Measurements from ENCODE around the gene IL1RAPL2.
"Not testable (repeated sequence)": the region's sequence is repeated elsewhere in the genome, so short reads cannot be mapped to it uniquely, and the experiment has no call there.

Gene IL1RAPL2

DNA sequence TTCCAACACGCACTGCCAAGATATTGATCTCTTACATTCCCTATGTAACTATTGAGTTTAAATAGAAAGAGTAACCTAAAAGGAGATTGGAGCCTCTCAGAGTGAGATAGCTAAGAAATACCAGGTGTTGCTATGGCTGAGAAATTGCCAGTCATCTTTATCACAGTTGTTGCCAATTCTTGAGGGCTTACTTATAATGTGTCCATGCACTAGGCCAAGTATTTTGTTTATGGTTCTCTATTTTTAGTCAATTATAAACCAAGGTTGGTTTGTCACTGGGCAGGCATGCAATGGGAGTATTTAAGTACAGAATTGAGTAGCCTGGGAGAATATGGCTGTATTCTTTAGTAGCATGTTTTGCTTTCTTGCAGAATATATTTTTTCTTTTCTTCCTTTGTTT is 452.9 kb downstream of the IL1RAPL2 start:
- DNase-seq (ENCODE audit: low spot score): no peak

DNA sequence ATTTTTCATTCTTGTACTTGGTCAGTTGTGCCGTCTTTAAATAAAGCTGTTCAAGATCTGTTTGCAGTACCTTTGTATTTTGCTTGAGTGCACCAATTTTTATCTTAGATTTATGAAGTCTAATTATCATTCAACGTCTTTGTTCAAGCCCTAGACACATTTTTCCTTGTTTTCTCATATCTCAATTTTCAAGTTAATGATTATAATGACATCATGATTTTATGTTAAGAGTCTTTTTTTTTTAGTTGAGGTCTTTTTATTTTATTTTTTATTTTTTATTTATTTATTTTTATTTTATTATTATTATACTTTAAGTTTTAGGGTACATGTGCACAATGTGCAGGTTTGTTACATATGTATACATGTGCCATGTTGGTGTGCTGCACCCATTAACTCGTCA is 463.0 kb downstream of the IL1RAPL2 start:
- not testable (repeated sequence) for DNase-seq (ENCODE audit: low spot score)

DNA sequence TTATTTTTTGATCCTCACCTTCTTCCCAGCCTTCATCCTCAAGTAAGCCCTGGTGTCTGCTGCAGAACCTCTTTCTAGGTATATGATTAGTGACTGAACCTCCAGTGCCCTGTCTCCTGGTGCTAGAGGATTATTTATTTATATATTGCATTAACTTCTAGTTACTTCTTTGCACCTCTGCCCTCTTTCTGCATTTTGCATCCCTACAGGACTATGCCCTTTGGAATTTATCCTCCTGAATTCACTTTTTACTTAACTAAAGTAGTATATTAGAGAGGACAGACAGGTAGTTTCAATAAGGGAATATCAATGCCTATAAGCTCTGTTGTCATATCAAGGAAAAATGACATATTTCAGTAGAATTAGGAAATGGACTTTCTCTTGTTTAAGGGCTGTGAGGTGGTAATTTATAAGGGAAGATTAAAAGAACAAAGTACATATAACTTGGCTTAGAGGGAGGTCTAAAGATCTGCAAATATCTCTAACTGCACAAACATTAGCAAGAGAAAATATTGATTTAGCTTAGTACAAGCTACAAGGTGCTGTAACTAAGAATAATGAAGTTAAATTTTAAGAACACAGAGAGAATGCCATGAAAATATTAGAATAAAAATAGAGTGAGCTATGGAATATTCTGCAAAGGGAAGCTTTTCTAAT is 472.8 kb downstream of the IL1RAPL2 start:
- no peak for DNase-seq (ENCODE audit: low spot score)

DNA sequence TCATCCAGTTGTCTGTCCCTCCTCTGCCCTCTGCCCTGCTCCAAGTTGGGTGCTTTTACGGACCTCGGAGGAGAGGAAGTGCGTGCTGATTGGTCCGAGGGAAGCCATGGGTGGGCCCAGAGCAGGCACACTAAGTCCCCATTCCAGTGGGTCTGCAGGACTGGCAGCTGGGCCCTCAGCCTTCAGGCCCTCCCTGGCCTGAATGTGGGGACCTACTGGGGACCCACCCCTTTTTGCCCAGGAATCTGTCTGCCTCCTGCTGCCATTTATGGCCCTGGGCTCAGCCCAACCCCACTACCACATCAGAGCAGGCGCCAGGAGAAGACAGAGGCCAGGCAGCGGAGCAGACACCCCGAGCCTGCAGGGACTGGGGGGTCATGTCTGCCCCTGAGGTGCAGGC is 484.9 kb downstream of the IL1RAPL2 start:
- DNase-seq (ENCODE audit: low spot score): no peak

DNA sequence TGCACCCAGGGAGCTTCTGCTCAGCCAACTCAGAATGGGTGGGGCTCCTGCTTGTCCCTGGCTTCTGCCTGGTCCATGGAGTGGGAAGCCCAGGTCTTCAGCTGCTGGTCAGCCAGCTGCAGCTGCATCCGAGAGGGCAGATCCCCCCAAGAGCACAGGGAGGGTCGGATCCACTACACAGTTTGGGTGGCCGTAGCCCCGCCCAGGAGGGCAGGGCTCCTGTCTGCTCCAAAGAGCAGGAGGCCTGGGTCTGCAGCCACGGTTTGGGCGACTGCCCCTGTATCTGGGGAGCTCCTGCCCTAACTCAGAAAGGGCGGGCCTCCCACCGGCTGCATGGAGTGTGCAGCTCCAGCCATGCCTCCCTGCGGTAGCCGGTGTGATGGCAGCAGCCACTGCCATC is 485.4 kb downstream of the IL1RAPL2 start:
- DNase-seq (ENCODE audit: low spot score): no peak

DNA sequence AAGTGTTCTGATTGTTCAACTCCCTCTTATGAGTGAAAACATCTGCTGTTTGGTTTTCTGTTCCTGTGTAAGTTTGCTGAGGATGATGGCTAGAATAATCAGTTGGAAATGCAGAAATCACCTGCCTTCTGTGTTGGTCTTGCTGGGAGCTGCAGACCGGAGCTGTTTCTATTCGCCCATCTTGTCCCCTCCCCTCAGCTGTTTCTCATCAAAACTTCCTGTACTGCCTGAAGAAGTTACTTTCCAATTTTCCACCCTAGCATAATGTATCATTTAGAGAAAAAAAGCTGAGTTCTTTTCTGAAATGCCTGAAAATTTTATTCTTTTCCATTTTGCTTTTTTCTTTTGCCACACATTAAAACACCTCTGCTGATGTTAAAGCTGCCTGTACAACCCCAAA is 486.9 kb downstream of the IL1RAPL2 start:
- DNase-seq (ENCODE audit: low spot score): no peak

DNA sequence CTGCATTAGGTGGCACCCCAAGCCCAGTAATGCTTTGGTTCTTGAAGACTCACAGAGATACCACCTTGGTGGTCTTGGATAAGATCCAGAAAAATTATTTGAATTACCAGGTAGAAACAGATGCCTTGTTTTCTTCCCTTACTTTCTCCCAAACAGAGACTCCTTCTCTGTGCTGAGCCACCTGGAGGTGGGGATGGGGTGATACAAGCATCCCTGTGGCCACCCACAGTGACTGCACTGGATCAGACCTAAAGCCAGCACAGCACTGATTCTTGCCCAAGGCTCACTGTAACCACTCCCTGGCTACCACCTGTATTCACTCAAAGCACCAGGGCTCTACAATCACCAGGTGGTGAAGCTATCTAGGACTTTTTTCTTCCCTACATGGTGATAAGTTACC is 497.7 kb downstream of the IL1RAPL2 start:
- DNase-seq (ENCODE audit: low spot score): no peak

DNA sequence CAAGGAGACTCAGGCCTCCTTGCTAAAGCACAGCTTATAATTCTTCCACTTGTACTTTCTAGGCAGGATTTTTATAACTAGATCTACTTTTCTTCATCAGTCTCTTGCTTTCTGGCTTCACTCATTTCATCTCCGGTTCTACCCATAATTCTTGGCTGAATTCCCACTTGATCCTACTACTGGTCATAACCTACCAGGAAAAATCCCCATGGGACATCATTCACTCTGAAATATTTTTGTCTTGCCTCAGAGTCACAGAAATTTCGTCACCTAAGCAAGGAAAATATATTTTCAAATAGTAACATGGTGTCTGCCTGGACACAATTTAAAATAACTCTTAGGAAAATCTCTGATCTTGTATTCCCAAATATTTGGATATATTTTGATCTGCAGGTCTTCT is 532.2 kb downstream of the IL1RAPL2 start:
- no peak for DNase-seq (ENCODE audit: low spot score)

DNA sequence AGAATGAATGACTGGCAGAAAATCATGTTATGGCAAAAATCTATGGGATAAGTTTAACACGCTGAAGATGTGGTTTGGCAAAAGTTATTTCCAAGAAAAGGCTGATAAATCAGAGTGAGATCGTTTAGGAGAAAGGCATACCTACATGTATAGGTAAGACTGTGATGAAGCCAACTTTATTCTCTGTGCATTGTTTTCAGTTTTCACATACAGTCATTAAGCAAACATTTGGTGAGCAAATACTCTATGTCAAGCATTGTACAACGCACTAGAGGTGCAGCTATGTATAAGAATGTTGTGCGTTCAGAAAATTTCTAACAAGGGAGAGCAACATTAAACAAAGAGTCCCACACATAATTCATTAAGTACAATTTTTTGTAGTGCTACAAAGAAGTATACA is 532.8 kb downstream of the IL1RAPL2 start:
- no peak for DNase-seq (ENCODE audit: low spot score)

DNA sequence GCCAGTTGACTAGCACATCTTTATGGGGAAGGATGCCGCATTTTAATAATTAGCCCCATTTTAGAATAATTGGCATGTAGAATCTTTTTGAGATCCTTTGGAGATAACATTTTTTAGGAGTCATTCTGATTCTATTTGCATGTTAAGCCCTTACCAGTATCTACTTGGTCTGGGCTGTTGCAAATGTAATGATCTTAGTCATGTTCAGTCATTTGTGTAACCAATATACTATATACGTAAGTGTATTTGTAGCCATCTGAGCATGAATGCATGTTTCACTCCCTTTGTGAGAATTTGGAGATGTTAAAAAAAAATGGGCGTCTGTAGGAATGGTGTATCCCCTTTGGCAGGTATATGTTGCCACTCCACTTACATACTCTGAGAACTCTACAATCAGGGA is 535.4 kb downstream of the IL1RAPL2 start:
- no peak for DNase-seq (ENCODE audit: low spot score)

DNA sequence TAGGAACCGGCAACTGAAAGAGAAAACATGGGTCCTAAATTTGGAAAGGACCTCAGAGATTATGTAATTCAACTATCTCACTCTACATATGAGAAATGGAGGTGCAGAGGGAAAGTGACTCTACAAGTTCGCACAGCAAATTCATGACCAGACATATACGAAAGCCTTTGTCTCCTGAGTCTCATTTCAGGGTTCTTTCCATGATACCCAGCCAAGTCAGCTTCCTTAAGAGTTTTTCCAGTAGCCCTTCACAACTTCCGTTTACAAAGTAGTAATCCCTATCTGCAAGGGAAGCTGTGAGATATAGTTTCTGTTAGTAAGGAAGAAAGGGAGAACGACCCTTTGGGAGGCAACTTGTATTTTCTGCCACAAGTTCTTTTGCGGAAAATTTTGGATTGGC is 543.9 kb downstream of the IL1RAPL2 start:
- DNase-seq (ENCODE audit: low spot score): no peak

DNA sequence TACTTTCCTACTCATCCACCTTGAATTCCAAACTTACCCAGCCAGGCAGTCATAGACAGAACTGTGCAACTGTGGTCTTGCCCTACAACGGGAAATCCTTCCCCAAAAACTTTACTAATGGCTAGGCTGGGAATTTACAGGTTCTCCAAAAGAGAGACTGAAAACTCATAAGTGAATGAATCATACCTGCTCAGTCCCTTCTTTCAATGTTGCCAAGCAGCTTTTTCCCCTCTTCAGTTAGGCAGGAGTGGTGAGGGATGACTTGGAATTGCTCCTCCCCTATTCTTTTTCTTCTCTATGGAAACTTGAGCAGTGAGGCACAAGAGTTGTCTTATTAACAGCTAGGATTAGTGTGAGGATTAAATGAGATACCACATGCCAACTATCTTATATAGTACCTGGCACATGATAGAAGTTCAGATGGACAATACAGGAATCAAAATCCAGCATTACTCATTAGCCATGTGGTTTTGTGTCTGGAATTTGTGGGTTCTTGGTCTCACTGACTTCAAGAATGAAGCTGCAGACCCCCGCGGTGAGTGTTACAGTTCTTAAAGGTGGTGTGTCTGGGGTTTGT is 548.6 kb downstream of the IL1RAPL2 start:
- DNase-seq (ENCODE audit: low spot score): no peak

DNA sequence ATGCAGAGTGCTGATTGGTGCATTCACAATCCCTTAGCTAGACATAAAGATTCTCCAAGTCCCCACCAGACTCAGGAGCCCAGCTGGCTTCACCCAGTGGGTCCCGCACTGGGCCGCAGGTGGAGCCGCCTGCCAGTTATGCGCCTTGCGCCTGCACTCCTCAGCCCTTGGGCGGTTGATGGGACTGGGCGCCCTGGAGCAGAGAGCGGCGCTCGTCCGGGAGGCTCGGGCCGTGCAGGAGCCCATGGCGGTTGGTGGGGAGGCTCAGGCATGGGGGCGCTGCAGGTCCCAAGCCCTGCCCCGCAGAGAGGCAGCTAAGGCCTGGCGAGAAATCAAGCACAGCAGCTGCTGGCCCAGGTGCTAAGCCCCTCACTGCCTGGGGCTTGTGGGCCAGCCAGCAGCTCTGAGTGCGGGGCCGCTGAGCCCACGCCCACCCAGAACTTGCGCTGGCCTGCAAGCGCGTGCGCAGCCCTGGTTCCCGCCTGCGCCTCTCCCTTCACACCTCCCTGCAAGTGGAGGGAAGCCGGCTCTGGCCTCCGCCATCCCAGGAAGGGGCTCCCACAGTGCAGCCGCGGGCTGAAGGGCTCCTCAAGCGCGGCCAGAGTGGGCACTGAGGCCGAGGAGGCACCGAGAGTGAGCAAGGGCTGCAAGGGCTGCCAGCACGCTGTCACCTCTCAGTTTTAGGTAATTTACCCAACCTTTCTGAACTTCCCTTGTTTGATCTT is 549.8 kb downstream of the IL1RAPL2 start:
- DNase-seq (ENCODE audit: low spot score): not testable (repeated sequence)

DNA sequence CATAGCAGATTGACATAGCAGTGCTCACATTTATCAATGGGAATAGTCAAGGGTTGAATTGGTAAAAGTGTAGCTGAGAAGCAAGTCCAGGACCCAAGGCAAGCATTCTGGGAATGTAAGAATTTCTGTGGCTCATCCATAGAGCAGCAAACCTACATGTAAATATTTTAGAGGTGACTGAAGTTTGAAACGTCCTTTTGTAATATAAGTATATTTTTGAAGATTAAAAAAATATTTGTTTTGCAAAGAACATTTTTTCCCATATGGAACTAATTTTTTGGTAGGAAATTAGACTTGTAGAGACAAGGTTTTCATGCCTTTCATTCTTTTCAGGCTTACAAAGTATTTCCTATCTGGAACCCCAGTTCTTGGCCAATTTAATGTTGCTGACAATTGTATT is 550.5 kb downstream of the IL1RAPL2 start:
- no peak for DNase-seq (ENCODE audit: low spot score)

DNA sequence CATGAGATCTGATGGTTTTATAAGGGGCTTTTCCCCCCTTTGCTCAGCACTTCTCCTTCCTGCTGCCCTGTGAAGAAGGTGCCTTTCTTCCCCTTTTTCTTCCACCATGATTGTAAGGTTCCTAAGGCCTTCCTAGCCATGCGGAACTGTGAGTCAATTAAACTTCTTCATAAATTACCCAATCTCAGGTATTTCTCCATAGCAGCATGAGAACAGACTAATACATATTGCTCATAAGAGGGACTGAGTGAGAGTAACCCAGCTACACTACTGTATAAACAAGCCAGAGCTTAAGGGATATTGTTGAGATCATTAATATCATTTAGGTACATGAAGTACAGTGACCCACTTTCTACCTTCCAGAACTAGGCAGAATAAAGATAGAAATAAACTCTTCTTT is 551.6 kb downstream of the IL1RAPL2 start:
- no peak for DNase-seq (ENCODE audit: low spot score)

DNA sequence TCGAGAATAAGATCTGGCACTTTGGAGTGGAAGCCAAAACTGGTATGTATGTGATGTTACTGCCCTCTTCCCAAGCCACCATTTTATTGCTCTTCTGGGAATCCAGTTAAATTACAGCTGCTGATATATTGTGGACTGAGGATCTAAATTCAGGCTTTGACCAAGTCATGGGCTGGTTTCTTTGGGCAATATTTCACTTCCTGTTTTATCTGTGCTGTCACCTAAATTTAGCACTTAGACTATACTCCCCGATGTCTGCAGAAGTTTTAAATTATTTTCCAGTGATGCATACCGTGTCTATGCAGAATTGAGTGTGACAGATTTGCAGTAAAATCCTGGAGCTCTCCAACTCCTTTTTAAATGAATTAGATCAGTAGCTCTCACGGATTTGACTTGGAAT is 554.5 kb downstream of the IL1RAPL2 start:
- no peak for DNase-seq (ENCODE audit: low spot score)

DNA sequence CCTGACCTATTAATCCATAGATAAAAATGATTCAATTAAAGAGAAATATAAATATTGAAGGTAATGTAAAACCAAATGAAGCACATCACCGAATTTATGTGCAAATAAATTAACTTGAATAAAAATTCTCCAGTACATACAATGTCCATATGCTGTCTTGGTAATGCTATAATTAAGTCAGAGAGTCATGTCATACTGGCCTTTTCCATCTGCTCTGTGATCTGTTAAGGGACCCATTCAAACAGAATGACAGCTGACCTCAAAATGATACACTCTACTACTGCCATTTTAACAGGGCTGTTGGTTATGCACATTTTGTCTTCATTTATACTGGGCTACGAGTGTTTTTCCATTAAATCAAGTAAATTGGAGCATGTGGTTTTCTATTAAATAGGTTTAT is 555.2 kb downstream of the IL1RAPL2 start:
- DNase-seq (ENCODE audit: low spot score): no peak

DNA sequence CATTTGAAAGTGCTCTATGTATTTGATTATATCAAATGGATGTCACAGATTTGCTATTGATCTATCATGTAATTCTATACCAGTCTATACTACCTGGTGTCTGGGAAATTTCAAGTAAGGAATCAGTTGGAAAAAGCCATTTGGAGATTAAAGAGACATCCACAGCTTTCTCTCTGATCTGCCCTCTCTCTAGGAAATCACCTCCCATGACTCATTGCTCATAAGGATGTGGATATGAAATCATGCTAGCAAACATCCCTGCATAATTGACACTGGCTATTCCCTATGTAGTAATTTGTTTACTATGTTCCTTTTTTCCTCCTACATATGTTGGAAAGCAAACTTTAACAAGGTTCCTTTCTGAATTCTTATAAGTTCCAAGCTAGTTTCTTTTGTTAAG is 560.2 kb downstream of the IL1RAPL2 start:
- DNase-seq (ENCODE audit: low spot score): no peak

DNA sequence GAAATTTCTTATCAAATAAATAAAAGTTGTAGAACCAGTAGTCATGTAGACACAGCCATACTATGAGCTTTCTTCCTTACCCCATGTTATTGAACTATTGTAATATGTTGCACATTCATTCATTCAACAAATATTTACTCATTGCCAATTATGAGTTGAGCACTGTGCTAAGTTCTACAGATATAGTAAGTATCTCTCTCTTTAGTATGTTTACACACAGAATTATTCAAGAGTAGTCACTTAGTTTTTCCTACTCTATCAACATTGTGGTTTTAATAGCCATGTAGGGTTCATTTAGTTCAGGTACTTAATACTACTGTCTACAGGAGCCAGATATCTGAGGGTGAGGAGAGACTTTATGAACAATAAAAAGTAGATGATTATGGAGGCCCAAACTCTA is 568.3 kb downstream of the IL1RAPL2 start:
- DNase-seq (ENCODE audit: low spot score): no peak

DNA sequence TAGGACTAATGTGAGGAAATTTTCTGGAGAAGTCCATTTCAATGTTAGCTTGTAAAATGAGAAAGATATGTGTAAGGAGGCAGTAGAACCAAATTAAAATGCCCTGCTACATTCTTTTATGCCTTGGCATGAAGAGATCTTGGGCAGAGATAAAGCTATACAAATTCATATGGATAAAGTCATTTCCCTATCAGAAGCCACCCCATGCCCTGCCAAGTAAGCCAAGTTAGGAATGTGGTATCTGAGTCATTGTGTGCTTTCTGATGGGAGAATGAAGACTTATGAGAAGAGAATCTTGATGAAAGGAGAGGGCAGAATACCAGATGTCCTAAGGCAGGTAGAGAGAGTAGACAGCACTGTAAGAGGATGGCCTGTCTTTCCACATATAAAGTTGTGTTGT is 570.8 kb downstream of the IL1RAPL2 start:
- DNase-seq (ENCODE audit: low spot score): no peak

DNA sequence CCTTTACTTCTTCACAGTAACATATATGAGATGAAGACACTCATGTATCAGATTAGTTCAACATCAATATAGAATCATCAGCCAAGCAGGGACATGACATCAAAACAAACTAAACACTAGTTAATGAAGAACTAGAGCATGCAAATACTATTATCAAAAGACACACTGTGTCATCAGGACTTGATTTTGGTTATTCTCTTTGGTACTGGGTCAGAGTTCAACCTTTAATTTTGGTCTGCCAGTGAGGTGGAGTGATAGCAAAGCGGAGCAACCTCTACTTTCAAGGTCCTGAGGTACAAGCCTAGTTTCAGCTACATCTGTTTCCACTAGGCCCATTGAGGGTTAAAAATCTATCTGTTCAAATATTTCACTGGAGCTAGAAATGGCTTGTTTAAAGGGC is 584.0 kb downstream of the IL1RAPL2 start:
- DNase-seq (ENCODE audit: low spot score): no peak

DNA sequence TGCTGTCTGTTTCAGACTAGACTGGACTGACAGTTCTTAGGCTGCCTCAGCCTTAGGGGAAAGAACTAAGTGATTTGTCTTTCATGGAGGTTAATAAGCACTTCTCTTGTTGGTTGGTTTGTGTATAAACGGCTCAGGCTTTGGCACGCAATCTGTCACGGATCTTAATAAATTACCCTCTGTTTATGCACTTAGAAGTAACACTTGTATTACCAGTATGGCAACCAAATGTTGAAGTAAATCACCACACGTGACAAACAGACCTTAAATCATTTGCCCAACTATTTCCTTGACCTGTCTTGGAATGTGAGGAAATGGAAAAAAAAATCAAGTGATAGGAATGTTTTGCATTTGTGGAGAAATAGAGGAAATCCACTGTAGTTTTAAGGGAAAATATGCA is 584.6 kb downstream of the IL1RAPL2 start:
- no peak for DNase-seq (ENCODE audit: low spot score)

DNA sequence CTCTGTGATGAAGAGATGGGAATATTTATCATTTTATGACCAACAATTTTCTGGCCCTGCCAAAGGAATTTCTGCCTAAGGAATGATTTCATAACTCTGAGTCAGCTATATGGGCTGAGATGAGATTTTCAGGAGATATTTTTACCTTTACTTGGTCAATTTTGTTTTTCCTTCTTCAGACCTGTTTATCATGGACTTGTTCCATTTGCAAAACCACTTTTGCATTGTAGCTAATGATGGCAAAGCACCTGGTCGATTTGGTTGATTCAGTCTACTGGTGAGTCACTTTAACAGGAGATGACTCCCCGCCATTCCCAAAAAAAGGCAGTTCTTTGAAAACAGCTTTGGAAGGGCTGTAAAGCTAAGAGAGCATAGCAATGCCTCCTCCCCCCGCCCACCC is 601.2 kb downstream of the IL1RAPL2 start:
- no peak for DNase-seq (ENCODE audit: low spot score)

DNA sequence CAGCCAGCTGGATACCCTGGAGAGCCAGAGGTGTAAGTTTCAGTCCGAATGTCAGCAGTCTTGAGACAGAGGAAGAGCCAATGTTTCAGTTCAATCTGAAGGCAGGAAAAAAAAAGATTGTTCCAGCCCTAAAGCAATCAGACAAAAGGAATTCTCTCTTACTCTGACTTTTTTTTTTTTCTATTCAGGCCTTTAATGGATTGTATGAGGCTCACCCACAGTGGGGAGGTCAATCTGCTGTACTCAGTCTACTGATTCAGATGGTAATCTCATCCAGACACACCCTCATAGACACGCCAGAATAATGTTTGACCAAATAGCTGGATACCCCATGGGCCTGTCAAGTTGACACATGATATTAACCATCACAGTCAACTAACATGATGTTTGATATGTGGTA is 602.6 kb downstream of the IL1RAPL2 start:
- DNase-seq (ENCODE audit: low spot score): no peak
